OCI-LY1 (cell line): ENCODE measurements around the gene ESF1.

Source experiments
- H2AFZ ChIP-seq: fragments of 200-600 bp; sonication (generic), shearing (Covaris generic); 2 replicates; pipeline ENCODE4 v1.6.0; 2014; ENCODE audit warnings: antibody characterized with exemption, mild to moderate bottlenecking, low read length
- H3F3A ChIP-seq: fragments of 200-600 bp; sonication (generic), shearing (Covaris generic); 2 replicates; pipeline ENCODE4 v1.6.0; 2014; ENCODE audit warnings: mild to moderate bottlenecking, antibody characterized with exemption, low read length, moderate library complexity; ENCODE audit not compliant: insufficient read depth
- H3K27ac ChIP-seq: fragments of 200-600 bp; sonication (generic); 2 replicates; pipeline ENCODE4 v1.5.1; 2014; ENCODE audit warnings: low read length, mixed run types, mild to moderate bottlenecking, low read depth; ENCODE audit not compliant: poor library complexity, severe bottlenecking
- H3K27me3 ChIP-seq: fragments of 200-600 bp; sonication (generic); 2 replicates; pipeline ENCODE4 v1.6.0; 2014; ENCODE audit warnings: antibody characterized with exemption, mild to moderate bottlenecking, low read length, moderate library complexity; ENCODE audit not compliant: insufficient read depth
- H3K36me3 ChIP-seq: fragments of 200-600 bp; sonication (generic); 2 replicates; pipeline ENCODE4 v1.6.1; 2014; ENCODE audit warnings: mild to moderate bottlenecking, antibody characterized with exemption, low read length, moderate library complexity, mixed read lengths; ENCODE audit not compliant: insufficient read depth
- H3K4me1 ChIP-seq: fragments of 200-600 bp; sonication (generic); 2 replicates; pipeline ENCODE4 v1.5.1; 2014; ENCODE audit warnings: mild to moderate bottlenecking, low read length, moderate library complexity; ENCODE audit not compliant: insufficient read depth, severe bottlenecking
- H3K4me2 ChIP-seq: fragments of 200-600 bp; sonication (generic), shearing (Covaris generic); 2 replicates; pipeline ENCODE4 v1.6.1; 2014; ENCODE audit warnings: low read length
- H3K4me3 ChIP-seq: fragments of 200-600 bp; sonication (generic); 2 replicates; pipeline ENCODE4 v1.5.1; 2014; ENCODE audit warnings: low read length, low read depth, mild to moderate bottlenecking, mixed read lengths; ENCODE audit not compliant: poor library complexity, severe bottlenecking
- H3K79me2 ChIP-seq: fragments of 200-600 bp; shearing (Covaris generic); 2 replicates; pipeline ENCODE4 v1.6.1; 2016; ENCODE audit warnings: mixed run types, low read length, mixed read lengths; ENCODE audit not compliant: insufficient read depth
- H3K9ac ChIP-seq: fragments of 200-600 bp; sonication (generic), shearing (Covaris generic); 2 replicates; pipeline ENCODE4 v1.6.1; 2014; ENCODE audit warnings: mild to moderate bottlenecking, low read length, mixed read lengths
- H3K9me2 ChIP-seq: fragments of 200-600 bp; sonication (generic), shearing (Covaris generic); 2 replicates; pipeline ENCODE4 v1.6.1; 2014; ENCODE audit warnings: low read depth, mild to moderate bottlenecking, low read length, mixed read lengths
- H3K9me3 ChIP-seq: fragments of 200-600 bp; shearing (Covaris generic); 2 replicates; pipeline ENCODE4 v1.6.1; 2014; ENCODE audit warnings: low read length, mixed read lengths
- H4K20me1 ChIP-seq: fragments of 200-600 bp; sonication (generic), shearing (Covaris generic); 2 replicates; pipeline ENCODE4 v1.6.0; 2016; ENCODE audit warnings: mild to moderate bottlenecking, low read length; ENCODE audit not compliant: insufficient read depth
- EZH2 ChIP-seq: fragments of 200-600 bp; sonication (generic), shearing (Covaris generic); IDR thresholded peaks from 2 replicates; pipeline ENCODE4 v1.8.0; 2017; ENCODE audit warnings: borderline replicate concordance, mixed run types, mild to moderate bottlenecking, antibody characterized with exemption, low read length, moderate library complexity, mixed read lengths
- TF ChIP-seq, protein P1 (sequence below): fragments of 200-600 bp; sonication (generic), shearing (Covaris generic); IDR thresholded peaks from 2 replicates; pipeline ENCODE4 v1.5.1; 2017; ENCODE audit warnings: mild to moderate bottlenecking, antibody characterized with exemption, low read length, moderate library complexity, mixed read lengths

ESF1 gene

DNA sequence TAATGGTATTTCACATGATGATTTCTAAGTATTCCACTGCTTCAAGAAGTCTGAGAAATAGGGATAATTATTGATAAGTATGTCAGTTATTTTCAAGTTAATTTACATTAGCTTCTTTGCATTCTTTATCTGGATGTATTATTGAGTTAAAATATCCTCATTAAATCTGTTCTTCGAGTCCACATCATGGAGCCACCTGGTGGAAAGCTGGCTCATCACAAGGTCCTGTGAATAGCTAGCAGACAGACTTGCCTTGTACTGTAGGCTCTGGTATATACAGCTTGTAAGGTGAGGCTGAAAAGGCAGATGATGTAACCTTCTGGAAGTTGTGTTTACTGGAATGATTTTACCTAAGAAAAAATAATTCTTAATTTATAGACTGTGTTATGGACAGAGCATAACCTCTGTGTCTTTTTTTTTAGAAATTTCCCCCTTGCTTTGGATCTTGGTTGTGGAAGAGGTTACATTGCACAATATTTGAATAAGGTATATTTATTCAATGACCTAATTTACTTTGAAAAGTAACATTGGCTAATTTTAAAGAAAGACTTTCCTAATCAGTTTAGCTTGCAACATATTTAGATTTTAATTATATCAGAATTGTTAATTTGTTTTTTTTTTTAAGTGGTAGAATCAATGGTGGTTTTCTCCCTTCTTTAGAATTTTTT, 3.6 kb upstream of the ESF1 start:
- Histone ChIP-seq H2AFZ (no peak overlapping the region), H3K9me3 (no peaks in the 10 kb centered on the region), H3K4me3 (no peak overlapping the region), H3K36me3 (peaks cover 60% of the 10 kb centered on the region), H3K9ac (no peak overlapping the region), H3K27me3 (no peaks in the 10 kb centered on the region), H4K20me1 (no peaks in the 10 kb centered on the region), H3K4me2 (no peak overlapping the region), H3K4me1 (peaks cover 29% of the 10 kb centered on the region), H3K9me2 (no peaks in the 10 kb centered on the region), H3F3A (peaks cover 4% of the 10 kb centered on the region; the same call in 1 of the 2 replicates), H3K27ac (no peak overlapping the region), H3K79me2 (peaks cover 34% of the 10 kb centered on the region)
- no peak for TF ChIP-seq EZH2
- TF ChIP-seq, protein P1, sequence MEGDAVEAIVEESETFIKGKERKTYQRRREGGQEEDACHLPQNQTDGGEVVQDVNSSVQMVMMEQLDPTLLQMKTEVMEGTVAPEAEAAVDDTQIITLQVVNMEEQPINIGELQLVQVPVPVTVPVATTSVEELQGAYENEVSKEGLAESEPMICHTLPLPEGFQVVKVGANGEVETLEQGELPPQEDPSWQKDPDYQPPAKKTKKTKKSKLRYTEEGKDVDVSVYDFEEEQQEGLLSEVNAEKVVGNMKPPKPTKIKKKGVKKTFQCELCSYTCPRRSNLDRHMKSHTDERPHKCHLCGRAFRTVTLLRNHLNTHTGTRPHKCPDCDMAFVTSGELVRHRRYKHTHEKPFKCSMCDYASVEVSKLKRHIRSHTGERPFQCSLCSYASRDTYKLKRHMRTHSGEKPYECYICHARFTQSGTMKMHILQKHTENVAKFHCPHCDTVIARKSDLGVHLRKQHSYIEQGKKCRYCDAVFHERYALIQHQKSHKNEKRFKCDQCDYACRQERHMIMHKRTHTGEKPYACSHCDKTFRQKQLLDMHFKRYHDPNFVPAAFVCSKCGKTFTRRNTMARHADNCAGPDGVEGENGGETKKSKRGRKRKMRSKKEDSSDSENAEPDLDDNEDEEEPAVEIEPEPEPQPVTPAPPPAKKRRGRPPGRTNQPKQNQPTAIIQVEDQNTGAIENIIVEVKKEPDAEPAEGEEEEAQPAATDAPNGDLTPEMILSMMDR, result peak; percentile 56

DNA sequence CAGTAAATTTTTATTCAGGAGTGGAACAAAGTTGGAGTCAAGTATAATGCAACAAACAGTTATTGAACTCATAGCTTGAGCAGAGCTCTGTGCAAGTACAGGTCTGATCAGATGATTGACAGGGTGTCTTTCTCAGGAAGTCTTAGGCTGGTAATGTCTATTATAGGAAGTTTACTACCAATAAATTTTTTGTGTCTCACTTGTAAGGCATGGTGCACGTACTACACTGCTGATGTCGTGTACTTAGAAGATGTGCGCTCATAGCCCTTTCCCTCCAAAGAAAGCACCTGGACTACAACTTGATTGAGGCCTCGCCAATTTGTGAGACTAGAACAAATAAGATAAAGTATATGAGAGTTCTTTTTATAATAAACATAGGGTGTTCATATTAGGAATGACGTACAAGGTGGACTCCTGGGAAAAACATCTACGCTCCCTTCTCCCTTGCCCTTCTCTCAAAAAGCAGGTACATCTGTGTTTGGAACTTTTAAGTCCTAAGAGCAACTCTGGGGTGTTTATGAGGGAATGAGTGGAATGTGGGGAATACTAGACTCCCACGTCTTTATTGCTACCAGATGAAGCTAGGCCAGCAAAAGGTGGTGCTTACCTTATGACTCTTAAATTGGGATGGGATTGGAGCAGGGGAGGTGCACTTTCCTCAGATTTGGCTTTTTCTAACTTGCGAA, 1.6 kb upstream of the ESF1 start:
- H3K9me2 ChIP-seq, result no peaks in the 10 kb centered on the region
- H3K36me3 ChIP-seq, result peaks cover 57% of the 10 kb centered on the region
- H3K27ac ChIP-seq, result peak overlapping the region; percentile 31
- H3K4me1 ChIP-seq, result peaks cover 29% of the 10 kb centered on the region
- H2AFZ ChIP-seq, result no peak overlapping the region
- H4K20me1 ChIP-seq, result no peaks in the 10 kb centered on the region
- H3K9ac ChIP-seq, result peak overlapping the region; percentile 91
- H3K27me3 ChIP-seq, result no peaks in the 10 kb centered on the region
- H3K9me3 ChIP-seq, result no peaks in the 10 kb centered on the region
- peak overlapping the region; percentile 94 for H3K4me3 ChIP-seq
- peaks cover 37% of the 10 kb centered on the region for H3K79me2 ChIP-seq
- no peak for TF ChIP-seq EZH2
- TF ChIP-seq, protein P1, result no peak
- peaks cover 4% of the 10 kb centered on the region; the same call in 1 of the 2 replicates for H3F3A ChIP-seq
- H3K4me2 ChIP-seq, result peak overlapping the region; percentile 77

DNA sequence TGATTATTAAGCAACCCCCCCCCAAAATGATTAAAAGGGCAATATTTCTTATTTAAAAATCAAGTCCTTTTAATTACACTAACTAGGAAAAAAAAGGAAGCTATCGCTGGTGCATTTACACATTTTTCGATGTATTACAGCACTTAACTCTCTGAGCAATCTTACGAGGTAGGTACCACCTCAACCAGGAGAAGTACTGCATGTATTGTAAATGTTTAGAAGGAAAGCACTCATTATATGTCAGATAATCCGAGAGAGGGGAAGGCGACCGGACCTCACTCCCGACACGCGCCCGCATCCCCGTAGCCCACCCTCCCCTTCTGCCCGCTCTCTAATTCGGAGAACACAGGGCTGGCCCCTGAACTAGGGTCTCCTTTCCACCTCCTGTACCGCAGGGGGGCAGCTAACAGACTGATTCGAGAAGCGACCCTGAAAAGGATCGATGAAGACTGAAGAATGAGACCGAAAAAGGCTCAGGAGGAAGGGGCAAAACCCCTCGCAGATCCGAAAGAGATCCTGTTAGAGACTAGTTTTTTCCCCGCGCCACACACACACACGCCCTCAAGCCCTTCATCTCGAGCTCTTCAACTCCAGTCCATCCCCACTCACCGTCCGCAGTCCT, 337 bp downstream of the ESF1 start:
- Histone ChIP-seq H3K9me3 (no peaks in the 10 kb centered on the region), H3K27me3 (no peaks in the 10 kb centered on the region), H3K36me3 (peaks cover 54% of the 10 kb centered on the region), H3K9ac (peak overlapping the region; percentile 91), H3K4me3 (peak overlapping the region; percentile 94), H3K9me2 (no peaks in the 10 kb centered on the region), H3K79me2 (peaks cover 37% of the 10 kb centered on the region), H3K27ac (peak overlapping the region; percentile 31), H4K20me1 (no peaks in the 10 kb centered on the region), H3K4me1 (peaks cover 29% of the 10 kb centered on the region), H3K4me2 (peak overlapping the region; percentile 77), H3F3A (peaks cover 4% of the 10 kb centered on the region; the same call in 1 of the 2 replicates), H2AFZ (0 out of 2 replicates have a peak overlapping the region, but pooled peaks have one; percentile 39)
- TF ChIP-seq, protein P1, result peak; percentile 4; the same call in 1 of the 2 replicates
- no peak for TF ChIP-seq EZH2
